Stimulated activated naive B cell treated with anti-CD40 and anti-IgM and Interleukin-4, amounts not matched to agents 10 μg/mL and 1 μg/mL and 100 μg/mL, for 72 hours (primary cell): Measurements from ENCODE around the gene FRMD4A.

Experiments
- ATAC-seq, 2 donors: fragments of 150-1000 bp; cut with Tn5 transposase; replicated peaks; 2 replicates each; pipeline ENCODE4 v1.10.0; 2021; ENCODE audit warnings: moderate library complexity in 1 of 2
- DNase-seq: peaks from one replicate; pipeline ENCODE4 v3.0.0; 2021
- H3K27ac Mint-ChIP-seq: one replicate; pipeline ENCODE4 v1.8.0; 2022; ENCODE audit warnings: mild to moderate bottlenecking, mixed read lengths
- H3K27me3 Mint-ChIP-seq, 2 donors: one replicate each; pipeline ENCODE4 v1.8.0; 2022; ENCODE audit warnings: mixed read lengths in 2 of 2
- H3K36me3 Mint-ChIP-seq, 2 donors: one replicate each; pipeline ENCODE4 v1.8.0; 2022; ENCODE audit warnings: mixed read lengths in 2 of 2, mild to moderate bottlenecking in 1 of 2
- H3K4me1 Mint-ChIP-seq, 2 donors: one replicate each; pipeline ENCODE4 v1.8.0; 2022; ENCODE audit warnings: mixed read lengths in 2 of 2, mild to moderate bottlenecking in 1 of 2
- H3K4me3 Mint-ChIP-seq, 2 donors: one replicate each; pipeline ENCODE4 v1.8.0; 2022; ENCODE audit warnings: mild to moderate bottlenecking in 2 of 2, mixed read lengths in 2 of 2, moderate library complexity in 1 of 2
- H3K9me3 Mint-ChIP-seq, 2 donors: one replicate each; pipeline ENCODE4 v1.8.0; 2022; ENCODE audit warnings: mixed read lengths in 2 of 2, mild to moderate bottlenecking in 1 of 2

FRMD4A gene

DNA sequence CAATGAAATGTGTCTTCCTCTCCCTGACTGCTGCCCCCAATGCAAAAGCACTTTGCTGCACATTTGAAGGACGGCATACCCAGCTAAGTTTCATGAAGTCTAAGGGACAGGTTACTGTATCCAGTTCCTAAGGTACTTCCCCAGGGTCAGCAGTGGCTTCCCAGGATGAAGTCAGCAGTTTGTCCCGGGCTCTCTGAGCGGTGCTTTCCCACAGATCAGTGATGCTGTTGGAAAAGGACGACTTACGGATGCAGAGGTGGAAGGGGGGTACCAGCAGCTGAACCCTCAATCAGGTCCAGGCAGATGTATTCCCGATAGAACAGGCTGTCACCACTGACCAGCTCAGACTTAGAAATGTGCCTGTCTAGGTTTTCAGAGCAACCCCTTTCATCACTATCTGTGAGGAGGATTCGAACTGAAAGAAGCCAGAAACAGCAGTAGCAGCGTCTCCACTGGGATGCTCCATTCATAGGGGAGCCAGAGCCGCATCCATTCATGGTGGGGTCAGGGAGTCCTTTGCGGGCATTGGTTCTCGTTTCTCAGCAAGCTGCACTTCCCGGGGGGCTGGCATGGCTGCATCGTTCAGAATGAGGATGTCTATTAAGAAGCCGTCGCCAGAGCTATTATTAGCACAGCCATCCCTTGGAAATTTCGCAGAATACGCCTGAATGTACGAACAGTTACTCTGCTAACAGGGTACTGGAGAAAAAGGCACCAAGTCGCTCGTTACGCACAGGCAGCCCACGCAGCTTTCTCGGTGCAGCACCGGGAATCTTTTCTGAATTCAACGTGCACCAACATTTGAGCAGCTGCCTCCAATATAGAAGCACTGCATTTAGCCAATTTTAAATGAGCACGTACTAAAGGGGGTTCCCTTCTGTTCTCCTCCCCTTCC lies 440.2 kb downstream of the FRMD4A start:
- peaks cover 83 to 91% of the 10 kb centered on the region in 2 donors for H3K27me3 Mint-ChIP-seq
- ATAC-seq (peak; percentile 12 to 21), DNase-seq (no peak)
- H3K27ac Mint-ChIP-seq = no peak overlapping the region
- peaks cover 0 to 3% of the 10 kb centered on the region in 2 donors for H3K9me3 Mint-ChIP-seq
- H3K36me3 Mint-ChIP-seq = peaks cover 0 to 3% of the 10 kb centered on the region in 2 donors
- H3K4me3 Mint-ChIP-seq = peak overlapping the region; percentile 72
- H3K4me1 Mint-ChIP-seq = peaks cover 22 to 26% of the 10 kb centered on the region in 2 donors

DNA sequence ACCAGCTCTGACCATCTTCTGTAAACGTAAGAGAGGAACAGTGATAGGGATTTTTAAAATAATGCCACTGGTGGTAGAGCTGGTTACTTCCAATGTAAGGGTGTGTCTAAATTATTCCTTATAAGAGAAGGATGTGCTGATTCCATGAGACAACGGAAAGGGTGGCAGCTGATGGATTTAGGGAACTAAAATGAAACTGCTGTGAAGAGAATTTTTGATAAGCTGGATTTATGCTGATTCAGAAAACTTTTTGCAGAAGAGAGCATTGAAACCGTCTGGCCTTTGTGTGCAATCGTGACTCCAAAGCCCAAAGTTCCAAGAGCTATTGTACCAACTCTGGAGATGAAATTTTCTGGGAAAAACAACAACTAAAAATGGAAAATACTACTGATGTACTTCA lies 443.0 kb downstream of the FRMD4A start:
- H3K9me3 Mint-ChIP-seq = no peaks in the 10 kb centered on the region
- no peak for DNase-seq
- H3K27ac Mint-ChIP-seq = no peak overlapping the region
- H3K4me1 Mint-ChIP-seq = peaks cover 19 to 26% of the 10 kb centered on the region in 2 donors
- H3K36me3 Mint-ChIP-seq = no peaks in the 10 kb centered on the region
- H3K4me3 Mint-ChIP-seq = no peak overlapping the region
- no peak for ATAC-seq
- peaks cover 68 to 72% of the 10 kb centered on the region in 2 donors for H3K27me3 Mint-ChIP-seq

DNA sequence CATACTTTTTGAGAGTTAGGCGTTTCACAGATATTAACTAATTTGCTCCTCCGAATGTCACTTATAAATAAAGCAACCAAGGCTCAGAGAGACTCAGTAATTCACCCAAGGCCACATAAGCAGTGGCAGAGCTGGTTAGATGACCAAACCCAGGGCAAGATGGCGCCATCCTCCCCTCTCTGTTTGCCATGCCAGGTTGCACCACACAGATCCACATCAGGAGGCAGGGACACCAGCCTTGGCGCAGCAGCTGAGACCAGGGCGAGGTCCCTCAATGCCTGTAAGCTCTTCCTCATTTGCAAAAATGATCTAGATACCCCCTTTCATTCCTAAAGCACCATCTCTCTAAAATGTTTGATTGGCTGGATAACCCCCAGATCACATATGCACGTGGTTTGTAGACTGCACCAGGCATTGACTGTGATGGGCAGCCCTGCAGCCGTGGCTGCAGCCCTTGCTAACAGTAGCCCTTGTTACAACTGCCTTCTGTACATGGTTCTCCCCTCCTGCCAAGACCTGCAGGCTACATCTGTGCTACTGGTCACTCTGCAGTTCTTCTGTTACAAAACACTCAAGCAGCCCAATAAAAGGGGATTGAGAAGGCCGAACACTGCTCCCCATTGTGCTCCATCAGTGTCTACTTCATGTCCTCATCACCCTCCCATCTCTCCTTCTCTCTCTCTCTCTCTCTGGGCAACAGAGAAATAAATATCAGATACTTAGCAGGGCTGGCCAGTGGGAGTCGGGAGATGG lies 445.3 kb downstream of the FRMD4A start:
- H3K9me3 Mint-ChIP-seq = no peaks in the 10 kb centered on the region
- no peak overlapping the region for H3K4me3 Mint-ChIP-seq
- H3K36me3 Mint-ChIP-seq = no peaks in the 10 kb centered on the region
- H3K4me1 Mint-ChIP-seq = peaks cover 5 to 9% of the 10 kb centered on the region in 2 donors
- DNase-seq (no peak), ATAC-seq (no peak)
- no peak overlapping the region for H3K27ac Mint-ChIP-seq
- peaks cover 47 to 53% of the 10 kb centered on the region in 2 donors for H3K27me3 Mint-ChIP-seq

DNA sequence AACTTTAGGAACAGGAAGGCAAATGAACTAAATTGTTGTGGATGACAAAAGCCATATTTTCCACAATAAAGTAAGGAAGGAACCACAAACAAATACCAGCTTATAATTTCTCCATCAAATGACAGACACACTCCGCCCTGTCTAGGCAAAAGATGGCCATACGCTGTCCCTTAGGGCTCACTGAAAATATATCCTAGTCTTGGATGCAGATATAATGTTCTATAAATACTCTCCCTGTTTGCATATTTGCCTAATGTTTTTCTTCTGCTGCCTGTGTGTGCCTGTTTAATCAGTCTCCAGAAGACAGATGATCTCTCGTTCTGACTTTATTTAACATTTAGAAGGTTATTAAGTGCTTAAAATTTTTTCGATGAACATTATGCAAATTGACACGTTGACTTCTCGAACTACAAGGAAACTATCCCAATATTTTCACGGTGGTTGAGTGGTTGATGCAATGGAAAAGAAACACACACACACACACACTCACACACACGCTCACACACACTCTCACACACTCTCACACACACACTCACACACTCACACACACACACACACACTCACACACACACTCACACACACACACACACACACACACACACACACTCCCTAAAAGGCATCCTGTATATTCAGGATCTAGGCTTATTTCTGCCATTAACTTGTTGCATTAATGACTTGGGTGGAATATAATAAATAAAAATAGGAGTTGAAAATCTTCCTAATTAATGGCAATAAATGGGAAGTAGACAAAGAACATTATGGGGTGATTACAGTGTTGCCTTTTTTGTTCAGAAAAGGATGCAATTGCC lies 446.9 kb downstream of the FRMD4A start:
- Mint-ChIP-seq H3K27me3 (peaks cover 31 to 37% of the 10 kb centered on the region in 2 donors), H3K27ac (no peak overlapping the region), H3K4me3 (no peak overlapping the region), H3K9me3 (no peaks in the 10 kb centered on the region), H3K36me3 (no peaks in the 10 kb centered on the region), H3K4me1 (peaks cover 5 to 7% of the 10 kb centered on the region in 2 donors)
- no peak for DNase-seq
- ATAC-seq = no peak

DNA sequence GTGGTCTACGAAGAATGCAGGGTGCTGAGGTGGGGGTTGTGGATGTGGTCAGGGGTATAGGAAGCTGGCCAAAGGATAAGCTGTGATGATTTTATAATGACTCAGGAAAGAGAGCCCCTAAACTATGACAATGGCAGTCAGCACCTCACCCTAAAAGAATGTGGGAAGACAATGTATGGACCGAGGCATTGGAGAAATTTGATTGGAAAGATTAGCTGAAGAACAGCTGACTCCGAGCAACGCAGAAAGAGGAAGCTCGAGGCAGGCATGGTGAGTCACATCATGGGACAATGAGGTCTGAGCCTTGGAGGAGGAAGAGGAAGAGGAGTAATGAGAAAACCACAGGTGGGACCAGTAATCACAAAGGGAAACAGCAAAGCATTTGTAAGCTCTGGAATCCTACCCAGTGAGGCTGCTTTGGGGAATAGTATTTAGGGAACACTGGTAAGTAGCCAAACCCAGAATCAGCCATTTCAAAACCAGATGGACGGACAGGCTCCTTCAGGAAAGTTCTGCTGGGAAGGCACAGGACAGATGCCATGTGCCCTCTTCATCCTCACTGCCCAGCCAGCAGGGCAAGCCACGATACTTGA lies 448.5 kb downstream of the FRMD4A start:
- no peak overlapping the region for H3K27ac Mint-ChIP-seq
- no peaks in the 10 kb centered on the region for H3K36me3 Mint-ChIP-seq

GRCh38 chr10:13880760-13881159 lies 450.0 kb downstream of the FRMD4A start:
- Mint-ChIP-seq H3K36me3 (no peaks in the 10 kb centered on the region), H3K27ac (no peak overlapping the region), H3K4me3 (no peak overlapping the region), H3K4me1 (peaks cover 0 to 2% of the 10 kb centered on the region in 2 donors), H3K9me3 (no peaks in the 10 kb centered on the region), H3K27me3 (peaks cover 11 to 15% of the 10 kb centered on the region in 2 donors)
- no peak for ATAC-seq
- DNase-seq = no peak

More for the DNA sequence above, 448.5 kb downstream of the FRMD4A start:
- ATAC-seq = peak; percentile 68
- peaks cover 4% of the 10 kb centered on the region in 2 donors for H3K4me1 Mint-ChIP-seq
- H3K4me3 Mint-ChIP-seq = no peak overlapping the region
- no peaks in the 10 kb centered on the region for H3K9me3 Mint-ChIP-seq
- peaks cover 23 to 24% of the 10 kb centered on the region in 2 donors for H3K27me3 Mint-ChIP-seq
- DNase-seq = peak; percentile 10

GRCh38 chr10:13877154-13877909 lies 453.4 kb downstream of the FRMD4A start:
- DNase-seq (no peak), ATAC-seq (no peak)
- H3K27me3 Mint-ChIP-seq = peaks cover 0 to 6% of the 10 kb centered on the region in 2 donors
- H3K9me3 Mint-ChIP-seq = no peaks in the 10 kb centered on the region
- H3K4me3 Mint-ChIP-seq = no peak overlapping the region
- no peaks in the 10 kb centered on the region for H3K36me3 Mint-ChIP-seq
- H3K27ac Mint-ChIP-seq = no peak overlapping the region
- peaks cover 14 to 30% of the 10 kb centered on the region in 2 donors for H3K4me1 Mint-ChIP-seq

GRCh38 chr10:13873196-13873595 lies 457.5 kb downstream of the FRMD4A start:
- H3K4me1 Mint-ChIP-seq = peaks cover 18 to 39% of the 10 kb centered on the region in 2 donors
- H3K27me3 Mint-ChIP-seq = peaks cover 0 to 6% of the 10 kb centered on the region in 2 donors
- no peaks in the 10 kb centered on the region for H3K36me3 Mint-ChIP-seq
- H3K27ac Mint-ChIP-seq = no peak overlapping the region
- peak overlapping the region; percentile 30 to 46 for H3K4me3 Mint-ChIP-seq
- DNase-seq (no peak), ATAC-seq (peak; percentile 69 to 71)
- H3K9me3 Mint-ChIP-seq = no peaks in the 10 kb centered on the region

- peaks cover 18 to 39% of the 10 kb centered on the region in 2 donors for H3K4me1 Mint-ChIP-seq
- DNase-seq = no peak
- H3K36me3 Mint-ChIP-seq = no peaks in the 10 kb centered on the region
- H3K9me3 Mint-ChIP-seq = no peaks in the 10 kb centered on the region
- H3K27ac Mint-ChIP-seq = no peak overlapping the region
- no peak overlapping the region for H3K4me3 Mint-ChIP-seq
- H3K27me3 Mint-ChIP-seq = no peaks in the 10 kb centered on the region
- no peak for ATAC-seq
Measured at GRCh38 chr10:13872411-13872810, 458.3 kb downstream of the FRMD4A start.

GRCh38 chr10:13871776-13872175 lies 458.9 kb downstream of the FRMD4A start:
- Mint-ChIP-seq H3K9me3 (no peaks in the 10 kb centered on the region), H3K27ac (no peak overlapping the region), H3K4me3 (no peak overlapping the region), H3K4me1 (peaks cover 18 to 39% of the 10 kb centered on the region in 2 donors), H3K36me3 (no peaks in the 10 kb centered on the region), H3K27me3 (no peaks in the 10 kb centered on the region)
- ATAC-seq (no peak), DNase-seq (no peak)

- no peak for DNase-seq
- no peak overlapping the region for H3K4me3 Mint-ChIP-seq
- H3K27ac Mint-ChIP-seq = peak overlapping the region; percentile 47
- H3K27me3 Mint-ChIP-seq = peaks cover 5% of the 10 kb centered on the region in 2 donors
- H3K36me3 Mint-ChIP-seq = no peaks in the 10 kb centered on the region
- no peaks in the 10 kb centered on the region for H3K9me3 Mint-ChIP-seq
- H3K4me1 Mint-ChIP-seq = peaks cover 18 to 39% of the 10 kb centered on the region in 2 donors
- no peak for ATAC-seq
Measured at GRCh38 chr10:13871011-13871410, 459.7 kb downstream of the FRMD4A start.

GRCh38 chr10:13869295-13869664 lies 461.4 kb downstream of the FRMD4A start:
- Mint-ChIP-seq H3K36me3 (no peaks in the 10 kb centered on the region), H3K4me3 (no peak overlapping the region), H3K27ac (no peak overlapping the region), H3K9me3 (no peaks in the 10 kb centered on the region), H3K27me3 (peaks cover 5 to 10% of the 10 kb centered on the region in 2 donors), H3K4me1 (peaks cover 12 to 33% of the 10 kb centered on the region in 2 donors)
- ATAC-seq (no peak), DNase-seq (no peak)
